ENCODE data around the gene NMT2. TPM values are rescaled to one million over a fixed set of nuclear protein-coding genes. Genes with fewer than 3 reads are reported as not detected.
A peak's percentile ranks its signal among the peaks of the same experiment; 100 is the strongest.

The NMT2 gene
- total and polyA plus RNA-seq, 8 donors: 5.5 to 107 (median 9.2) TPM

DNA sequence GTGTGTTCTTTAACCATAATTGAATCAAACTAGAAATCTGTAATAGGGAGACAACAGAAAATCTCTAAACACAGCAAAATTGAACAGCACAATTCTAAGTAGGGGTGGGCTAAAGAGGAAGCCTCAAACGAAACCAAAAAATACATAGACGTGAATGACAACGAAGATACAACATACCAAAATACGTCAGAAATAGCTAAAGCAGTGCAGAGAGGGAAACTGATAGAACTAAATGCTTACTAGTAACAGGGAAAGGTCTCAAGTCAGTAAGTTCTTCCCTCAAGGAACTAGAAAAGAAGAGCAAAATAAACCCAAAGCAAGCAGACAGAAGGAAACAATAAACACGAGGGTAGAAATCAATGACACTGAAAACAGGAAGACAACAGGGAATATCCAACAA, 52.3 kb downstream of the NMT2 start:
- intact Hi-C loops (cut with DNase I; ENCODE audit: low total_unique reads): no loop called here
- no peak overlapping the region for H3K4me3 ChIP-seq
- WGBS, 5 donors: 91 to 98% (median 97%) methylated on average over 5 of the region's 5 CpGs
- no peaks in the 10 kb centered on the region for H3K27me3 ChIP-seq
- peaks cover 0 to 86% (median 74%) of the 10 kb centered on the region in 4 donors for H3K36me3 ChIP-seq
- H3K4me1 ChIP-seq: no peaks in the 10 kb centered on the region
- H3K9me3 ChIP-seq: no peaks in the 10 kb centered on the region
- DNase-seq: no peak
- no peak overlapping the region for H3K27ac ChIP-seq
- TF ChIP-seq POLR2A (IDR thresholded peaks at IDR 0.05) (no peak), POLR2AphosphoS5 (IDR thresholded peaks at IDR 0.05) (no peak), EP300 (IDR thresholded peaks at IDR 0.05) (no peak)
- TF ChIP-seq, protein P1, sequence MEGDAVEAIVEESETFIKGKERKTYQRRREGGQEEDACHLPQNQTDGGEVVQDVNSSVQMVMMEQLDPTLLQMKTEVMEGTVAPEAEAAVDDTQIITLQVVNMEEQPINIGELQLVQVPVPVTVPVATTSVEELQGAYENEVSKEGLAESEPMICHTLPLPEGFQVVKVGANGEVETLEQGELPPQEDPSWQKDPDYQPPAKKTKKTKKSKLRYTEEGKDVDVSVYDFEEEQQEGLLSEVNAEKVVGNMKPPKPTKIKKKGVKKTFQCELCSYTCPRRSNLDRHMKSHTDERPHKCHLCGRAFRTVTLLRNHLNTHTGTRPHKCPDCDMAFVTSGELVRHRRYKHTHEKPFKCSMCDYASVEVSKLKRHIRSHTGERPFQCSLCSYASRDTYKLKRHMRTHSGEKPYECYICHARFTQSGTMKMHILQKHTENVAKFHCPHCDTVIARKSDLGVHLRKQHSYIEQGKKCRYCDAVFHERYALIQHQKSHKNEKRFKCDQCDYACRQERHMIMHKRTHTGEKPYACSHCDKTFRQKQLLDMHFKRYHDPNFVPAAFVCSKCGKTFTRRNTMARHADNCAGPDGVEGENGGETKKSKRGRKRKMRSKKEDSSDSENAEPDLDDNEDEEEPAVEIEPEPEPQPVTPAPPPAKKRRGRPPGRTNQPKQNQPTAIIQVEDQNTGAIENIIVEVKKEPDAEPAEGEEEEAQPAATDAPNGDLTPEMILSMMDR (IDR thresholded peaks at IDR 0.05): no peak

- Histone ChIP-seq H3K4me3 (no peak overlapping the region), H3K36me3 (peaks cover 0 to 89% (median 77%) of the 10 kb centered on the region in 4 donors), H3K27ac (no peak overlapping the region)
These were observed 54.7 kb downstream of the NMT2 start for GRCh38 chr10:15113766-15114165.

DNA sequence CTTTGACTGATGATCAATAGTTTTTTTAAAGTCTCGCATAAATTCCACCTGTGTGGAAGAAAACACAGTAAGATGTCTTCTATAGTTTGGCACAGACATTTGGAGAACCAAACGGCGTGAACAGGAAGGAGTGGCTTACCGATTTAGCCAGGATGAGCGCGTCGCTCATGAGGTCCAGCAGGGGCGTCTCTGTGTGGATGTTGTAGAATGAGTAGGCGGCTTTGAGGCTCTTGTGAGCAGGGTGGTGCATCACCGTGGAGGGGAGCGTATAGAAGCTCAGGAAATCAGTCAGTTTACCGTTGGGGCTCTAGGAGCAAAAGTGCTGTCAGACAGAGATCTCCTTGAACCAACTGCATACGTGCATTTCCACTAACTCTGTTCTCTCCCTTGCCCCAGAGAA, 55.8 kb downstream of the NMT2 start:
- H3K27ac ChIP-seq: no peak overlapping the region
- no peak for DNase-seq
- intact Hi-C loops (cut with DNase I; ENCODE audit: low total_unique reads): no loop called here
- no peaks in the 10 kb centered on the region for H3K9me3 ChIP-seq
- H3K4me1 ChIP-seq: no peaks in the 10 kb centered on the region
- no peak overlapping the region for H3K4me3 ChIP-seq
- no peak for TF ChIP-seq EP300 (IDR thresholded peaks at IDR 0.05)
- TF ChIP-seq POLR2A (IDR thresholded peaks at IDR 0.05): no peak
- no peak for TF ChIP-seq POLR2AphosphoS5 (IDR thresholded peaks at IDR 0.05)
- TF ChIP-seq, protein P1 (IDR thresholded peaks at IDR 0.05): no peak
- no peaks in the 10 kb centered on the region for H3K27me3 ChIP-seq
- 91 to 95% (median 93%) methylated on average over 13 of the region's 13 CpGs for WGBS, 5 donors
- H3K36me3 ChIP-seq: peaks cover 0 to 88% (median 77%) of the 10 kb centered on the region in 4 donors

More at GRCh38 chr10:15113766-15114165, 54.7 kb downstream of the NMT2 start:
- WGBS, 5 donors: 81 to 99% (median 95%) methylated on average over 4 of the region's 4 CpGs
- intact Hi-C loops (cut with DNase I; ENCODE audit: low total_unique reads): no loop called here
- no peaks in the 10 kb centered on the region for H3K27me3 ChIP-seq
- H3K9me3 ChIP-seq: no peaks in the 10 kb centered on the region
- TF ChIP-seq POLR2AphosphoS5 (IDR thresholded peaks at IDR 0.05) (no peak), EP300 (IDR thresholded peaks at IDR 0.05) (no peak), POLR2A (IDR thresholded peaks at IDR 0.05) (no peak)
- TF ChIP-seq, protein P1 (IDR thresholded peaks at IDR 0.05): no peak
- no peak for DNase-seq
- H3K4me1 ChIP-seq: no peaks in the 10 kb centered on the region

DNA sequence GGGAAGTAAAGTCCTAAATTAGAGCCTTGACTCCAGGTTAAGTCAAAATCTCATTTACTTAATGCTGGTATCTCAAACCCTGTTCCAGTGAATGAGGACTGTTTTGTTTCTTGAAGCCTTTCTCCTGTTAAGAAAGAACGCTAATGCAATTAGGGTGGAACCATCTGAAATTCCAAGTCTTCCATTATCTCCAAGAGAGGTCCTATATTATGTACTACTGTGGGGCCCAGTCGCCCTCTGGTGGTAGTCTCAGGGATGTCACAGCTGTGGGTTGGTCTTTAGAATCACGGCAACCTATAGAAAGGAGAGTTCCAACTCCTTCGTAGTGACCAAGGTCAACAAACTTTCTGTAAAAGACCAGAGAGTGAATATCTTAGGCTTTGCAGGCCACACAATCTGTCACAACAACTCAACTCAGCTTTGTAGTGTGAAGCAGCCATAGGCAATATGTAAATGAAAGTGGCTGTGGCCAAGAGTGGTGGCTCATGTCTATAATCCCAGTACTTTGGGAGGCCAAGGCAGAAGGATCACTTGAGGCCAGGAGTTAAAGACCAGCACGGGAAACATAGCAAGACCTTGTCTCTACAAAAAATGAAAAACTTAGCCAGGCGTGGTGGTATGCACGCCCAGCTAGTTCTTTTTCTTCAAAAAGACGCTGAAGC, 62.0 kb downstream of the NMT2 start:
- TF ChIP-seq POLR2AphosphoS5 (IDR thresholded peaks at IDR 0.05): peak in 1 of 3 donors; percentile 56
- TF ChIP-seq POLR2A (IDR thresholded peaks at IDR 0.05): no peak
- TF ChIP-seq, protein P1 (IDR thresholded peaks at IDR 0.05): peak in 5 of 7 experiments; percentile 67 to 90 (median 87)
- no peak for TF ChIP-seq EP300 (IDR thresholded peaks at IDR 0.05)
- Histone ChIP-seq H3K4me3 (no peak overlapping the region), H3K27me3 (no peaks in the 10 kb centered on the region), H3K4me1 (peaks cover 0 to 10% (median 8%) of the 10 kb centered on the region in 4 donors), H3K9me3 (no peaks in the 10 kb centered on the region), H3K36me3 (peaks cover 25 to 93% (median 90%) of the 10 kb centered on the region in 4 donors), H3K27ac (peak overlapping the region in 1 of 5 donors; percentile 16)
- 44 to 50% (median 47%) methylated on average over 8 of the region's 8 CpGs for WGBS, 5 donors
- intact Hi-C loops (cut with DNase I; ENCODE audit: low total_unique reads): no loop called here
- peak; percentile 85 to 89 for DNase-seq
